ENCODE results near the gene PADI2.

The PADI2 gene

DNA sequence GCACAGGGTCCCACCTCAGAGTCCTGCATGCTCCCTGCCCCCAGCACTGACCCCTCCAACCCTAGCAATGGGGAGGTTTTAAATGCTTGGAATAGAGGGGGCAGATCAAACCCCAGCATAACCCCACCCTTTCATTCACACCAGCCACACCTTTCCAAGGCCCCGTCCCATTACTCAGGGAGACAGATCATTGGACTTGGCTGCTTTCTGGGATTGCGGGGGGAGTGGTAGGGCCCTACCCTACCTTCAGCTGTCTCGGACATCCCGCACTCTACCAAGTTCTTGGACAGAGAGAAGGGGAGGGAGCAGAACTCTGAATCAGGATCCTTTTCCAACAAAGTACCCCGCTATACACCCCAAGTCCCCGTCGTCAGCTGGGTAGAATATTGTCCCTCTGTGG, 983 bp downstream of the PADI2 start:
- Histone ChIP-seq H2AFZ (ENCODE audit: low read length) (no peak overlapping the region), H4K20me1 (ENCODE audit: insufficient read depth, low read length, poor library complexity, severe bottlenecking) (no peaks in the 10 kb centered on the region), H3K9ac (ENCODE audit: low read depth, low read length, poor library complexity, severe bottlenecking) (no peak overlapping the region), H3K9me3 (ENCODE audit: insufficient read depth, low read depth, low read length) (no peaks in the 10 kb centered on the region), H3K4me2 (ENCODE audit: low read depth, low read length, poor library complexity, severe bottlenecking) (no peak overlapping the region), H3K4me1 (ENCODE audit: insufficient read depth, low read length, poor library complexity, severe bottlenecking) (peaks cover 21% of the 10 kb centered on the region), H3K79me2 (ENCODE audit: insufficient read depth, low read length) (no peaks in the 10 kb centered on the region), H3F3A (ENCODE audit: low read depth) (no peaks in the 10 kb centered on the region), H3K4me3 (ENCODE audit: low read length, poor library complexity, severe bottlenecking) (no peak overlapping the region), H3K36me3 (ENCODE audit: insufficient read depth, low read length) (no peaks in the 10 kb centered on the region), H3K9me2 (replicated peaks; ENCODE audit: low read depth, low read length) (no peaks in the 10 kb centered on the region), H3K27me3 (ENCODE audit: insufficient read depth, low read length, poor library complexity, severe bottlenecking) (no peaks in the 10 kb centered on the region)
- no peak for TF ChIP-seq CTCF (conservative IDR thresholded peaks at IDR 0.05; ENCODE audit: low read length)
- TF ChIP-seq EZH2phosphoT487 (IDR thresholded peaks at IDR 0.05; ENCODE audit: borderline replicate concordance): no peak

GRCh38 chr1:17117451-17118265, 1.6 kb downstream of the PADI2 start:
- no peak overlapping the region for H3K9ac ChIP-seq (ENCODE audit: low read depth, low read length, poor library complexity, severe bottlenecking)
- H3K36me3 ChIP-seq (ENCODE audit: insufficient read depth, low read length): no peaks in the 10 kb centered on the region
- H3K9me2 ChIP-seq (replicated peaks; ENCODE audit: low read depth, low read length): no peaks in the 10 kb centered on the region
- H3K27me3 ChIP-seq (ENCODE audit: insufficient read depth, low read length, poor library complexity, severe bottlenecking): no peaks in the 10 kb centered on the region
- H4K20me1 ChIP-seq (ENCODE audit: insufficient read depth, low read length, poor library complexity, severe bottlenecking): no peaks in the 10 kb centered on the region
- no peaks in the 10 kb centered on the region for H3F3A ChIP-seq (ENCODE audit: low read depth)
- TF ChIP-seq CTCF (conservative IDR thresholded peaks at IDR 0.05; ENCODE audit: low read length) (no peak), EZH2phosphoT487 (IDR thresholded peaks at IDR 0.05; ENCODE audit: borderline replicate concordance) (no peak)
- H3K4me3 ChIP-seq (ENCODE audit: low read length, poor library complexity, severe bottlenecking): no peak overlapping the region
- H3K4me1 ChIP-seq (ENCODE audit: insufficient read depth, low read length, poor library complexity, severe bottlenecking): peaks cover 18% of the 10 kb centered on the region
- H2AFZ ChIP-seq (ENCODE audit: low read length): no peak overlapping the region
- H3K79me2 ChIP-seq (ENCODE audit: insufficient read depth, low read length): no peaks in the 10 kb centered on the region
- no peak overlapping the region for H3K4me2 ChIP-seq (ENCODE audit: low read depth, low read length, poor library complexity, severe bottlenecking)
- H3K9me3 ChIP-seq (ENCODE audit: insufficient read depth, low read depth, low read length): no peaks in the 10 kb centered on the region

GRCh38 chr1:17116643-17117042, 2.6 kb downstream of the PADI2 start:
- TF ChIP-seq CTCF (conservative IDR thresholded peaks at IDR 0.05; ENCODE audit: low read length) (no peak), EZH2phosphoT487 (IDR thresholded peaks at IDR 0.05; ENCODE audit: borderline replicate concordance) (no peak)

More at GRCh38 chr1:17116643-17117042, 2.6 kb downstream of the PADI2 start:
- Histone ChIP-seq H3K4me3 (ENCODE audit: low read length, poor library complexity, severe bottlenecking) (no peak overlapping the region), H3K27me3 (ENCODE audit: insufficient read depth, low read length, poor library complexity, severe bottlenecking) (no peaks in the 10 kb centered on the region), H3K4me2 (ENCODE audit: low read depth, low read length, poor library complexity, severe bottlenecking) (no peak overlapping the region), H3F3A (ENCODE audit: low read depth) (no peaks in the 10 kb centered on the region), H3K9ac (ENCODE audit: low read depth, low read length, poor library complexity, severe bottlenecking) (no peak overlapping the region), H3K36me3 (ENCODE audit: insufficient read depth, low read length) (no peaks in the 10 kb centered on the region), H3K79me2 (ENCODE audit: insufficient read depth, low read length) (no peaks in the 10 kb centered on the region), H4K20me1 (ENCODE audit: insufficient read depth, low read length, poor library complexity, severe bottlenecking) (no peaks in the 10 kb centered on the region), H3K9me2 (replicated peaks; ENCODE audit: low read depth, low read length) (no peaks in the 10 kb centered on the region), H2AFZ (ENCODE audit: low read length) (no peak overlapping the region), H3K4me1 (ENCODE audit: insufficient read depth, low read length, poor library complexity, severe bottlenecking) (peaks cover 15% of the 10 kb centered on the region), H3K9me3 (ENCODE audit: insufficient read depth, low read depth, low read length) (no peaks in the 10 kb centered on the region)

Data from Loucy (cell line).